ENCODE data around the gene HSPA12B. TPM values are rescaled to one million over a fixed set of nuclear protein-coding genes. Genes with fewer than 3 reads are reported as not detected.

Gene HSPA12B
- total and polyA plus RNA-seq, 2 of the 8 experiments (the other 6 are each of a cell fraction or from before 2014, with no cell fraction given) = 2.2 to 4.3 TPM

DNA sequence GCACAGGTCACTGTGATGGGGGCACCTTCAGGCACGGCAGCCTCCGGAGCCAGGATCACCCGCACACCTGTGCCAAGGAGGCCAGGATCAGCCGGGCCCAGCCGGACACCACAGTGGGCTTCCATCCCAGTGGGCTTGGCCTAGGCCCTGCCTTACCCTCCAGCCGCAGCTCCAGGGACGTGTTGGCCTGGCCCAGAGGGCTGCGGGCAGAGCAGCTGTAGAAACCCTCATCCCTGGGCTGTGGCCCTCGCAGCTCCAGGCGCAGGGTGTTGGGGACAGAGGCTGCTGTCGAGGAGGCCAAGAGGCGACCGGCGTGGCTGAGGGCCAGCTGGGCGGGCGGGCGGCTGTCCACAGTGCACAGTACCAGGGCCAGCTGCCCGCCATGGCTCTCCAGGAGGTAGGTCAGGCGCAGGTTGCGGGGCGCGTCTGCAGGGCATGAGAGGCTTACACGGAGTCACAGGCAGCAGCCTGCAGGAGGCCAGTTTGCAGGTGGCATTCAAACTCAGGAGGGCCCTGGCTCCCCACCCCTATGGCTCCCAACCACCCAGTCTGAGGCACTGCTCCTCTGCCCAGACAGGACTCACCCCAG lies 39.7 kb upstream of the HSPA12B start (continued):
- TF ChIP-seq, protein P1, sequence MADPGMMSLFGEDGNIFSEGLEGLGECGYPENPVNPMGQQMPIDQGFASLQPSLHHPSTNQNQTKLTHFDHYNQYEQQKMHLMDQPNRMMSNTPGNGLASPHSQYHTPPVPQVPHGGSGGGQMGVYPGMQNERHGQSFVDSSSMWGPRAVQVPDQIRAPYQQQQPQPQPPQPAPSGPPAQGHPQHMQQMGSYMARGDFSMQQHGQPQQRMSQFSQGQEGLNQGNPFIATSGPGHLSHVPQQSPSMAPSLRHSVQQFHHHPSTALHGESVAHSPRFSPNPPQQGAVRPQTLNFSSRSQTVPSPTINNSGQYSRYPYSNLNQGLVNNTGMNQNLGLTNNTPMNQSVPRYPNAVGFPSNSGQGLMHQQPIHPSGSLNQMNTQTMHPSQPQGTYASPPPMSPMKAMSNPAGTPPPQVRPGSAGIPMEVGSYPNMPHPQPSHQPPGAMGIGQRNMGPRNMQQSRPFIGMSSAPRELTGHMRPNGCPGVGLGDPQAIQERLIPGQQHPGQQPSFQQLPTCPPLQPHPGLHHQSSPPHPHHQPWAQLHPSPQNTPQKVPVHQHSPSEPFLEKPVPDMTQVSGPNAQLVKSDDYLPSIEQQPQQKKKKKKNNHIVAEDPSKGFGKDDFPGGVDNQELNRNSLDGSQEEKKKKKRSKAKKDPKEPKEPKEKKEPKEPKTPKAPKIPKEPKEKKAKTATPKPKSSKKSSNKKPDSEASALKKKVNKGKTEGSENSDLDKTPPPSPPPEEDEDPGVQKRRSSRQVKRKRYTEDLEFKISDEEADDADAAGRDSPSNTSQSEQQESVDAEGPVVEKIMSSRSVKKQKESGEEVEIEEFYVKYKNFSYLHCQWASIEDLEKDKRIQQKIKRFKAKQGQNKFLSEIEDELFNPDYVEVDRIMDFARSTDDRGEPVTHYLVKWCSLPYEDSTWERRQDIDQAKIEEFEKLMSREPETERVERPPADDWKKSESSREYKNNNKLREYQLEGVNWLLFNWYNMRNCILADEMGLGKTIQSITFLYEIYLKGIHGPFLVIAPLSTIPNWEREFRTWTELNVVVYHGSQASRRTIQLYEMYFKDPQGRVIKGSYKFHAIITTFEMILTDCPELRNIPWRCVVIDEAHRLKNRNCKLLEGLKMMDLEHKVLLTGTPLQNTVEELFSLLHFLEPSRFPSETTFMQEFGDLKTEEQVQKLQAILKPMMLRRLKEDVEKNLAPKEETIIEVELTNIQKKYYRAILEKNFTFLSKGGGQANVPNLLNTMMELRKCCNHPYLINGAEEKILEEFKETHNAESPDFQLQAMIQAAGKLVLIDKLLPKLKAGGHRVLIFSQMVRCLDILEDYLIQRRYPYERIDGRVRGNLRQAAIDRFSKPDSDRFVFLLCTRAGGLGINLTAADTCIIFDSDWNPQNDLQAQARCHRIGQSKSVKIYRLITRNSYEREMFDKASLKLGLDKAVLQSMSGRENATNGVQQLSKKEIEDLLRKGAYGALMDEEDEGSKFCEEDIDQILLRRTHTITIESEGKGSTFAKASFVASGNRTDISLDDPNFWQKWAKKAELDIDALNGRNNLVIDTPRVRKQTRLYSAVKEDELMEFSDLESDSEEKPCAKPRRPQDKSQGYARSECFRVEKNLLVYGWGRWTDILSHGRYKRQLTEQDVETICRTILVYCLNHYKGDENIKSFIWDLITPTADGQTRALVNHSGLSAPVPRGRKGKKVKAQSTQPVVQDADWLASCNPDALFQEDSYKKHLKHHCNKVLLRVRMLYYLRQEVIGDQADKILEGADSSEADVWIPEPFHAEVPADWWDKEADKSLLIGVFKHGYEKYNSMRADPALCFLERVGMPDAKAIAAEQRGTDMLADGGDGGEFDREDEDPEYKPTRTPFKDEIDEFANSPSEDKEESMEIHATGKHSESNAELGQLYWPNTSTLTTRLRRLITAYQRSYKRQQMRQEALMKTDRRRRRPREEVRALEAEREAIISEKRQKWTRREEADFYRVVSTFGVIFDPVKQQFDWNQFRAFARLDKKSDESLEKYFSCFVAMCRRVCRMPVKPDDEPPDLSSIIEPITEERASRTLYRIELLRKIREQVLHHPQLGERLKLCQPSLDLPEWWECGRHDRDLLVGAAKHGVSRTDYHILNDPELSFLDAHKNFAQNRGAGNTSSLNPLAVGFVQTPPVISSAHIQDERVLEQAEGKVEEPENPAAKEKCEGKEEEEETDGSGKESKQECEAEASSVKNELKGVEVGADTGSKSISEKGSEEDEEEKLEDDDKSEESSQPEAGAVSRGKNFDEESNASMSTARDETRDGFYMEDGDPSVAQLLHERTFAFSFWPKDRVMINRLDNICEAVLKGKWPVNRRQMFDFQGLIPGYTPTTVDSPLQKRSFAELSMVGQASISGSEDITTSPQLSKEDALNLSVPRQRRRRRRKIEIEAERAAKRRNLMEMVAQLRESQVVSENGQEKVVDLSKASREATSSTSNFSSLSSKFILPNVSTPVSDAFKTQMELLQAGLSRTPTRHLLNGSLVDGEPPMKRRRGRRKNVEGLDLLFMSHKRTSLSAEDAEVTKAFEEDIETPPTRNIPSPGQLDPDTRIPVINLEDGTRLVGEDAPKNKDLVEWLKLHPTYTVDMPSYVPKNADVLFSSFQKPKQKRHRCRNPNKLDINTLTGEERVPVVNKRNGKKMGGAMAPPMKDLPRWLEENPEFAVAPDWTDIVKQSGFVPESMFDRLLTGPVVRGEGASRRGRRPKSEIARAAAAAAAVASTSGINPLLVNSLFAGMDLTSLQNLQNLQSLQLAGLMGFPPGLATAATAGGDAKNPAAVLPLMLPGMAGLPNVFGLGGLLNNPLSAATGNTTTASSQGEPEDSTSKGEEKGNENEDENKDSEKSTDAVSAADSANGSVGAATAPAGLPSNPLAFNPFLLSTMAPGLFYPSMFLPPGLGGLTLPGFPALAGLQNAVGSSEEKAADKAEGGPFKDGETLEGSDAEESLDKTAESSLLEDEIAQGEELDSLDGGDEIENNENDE (IDR thresholded peaks at IDR 0.05; ENCODE audit: insufficient replicate concordance, low read length) = no peak
- TF ChIP-seq SUZ12 (IDR thresholded peaks at IDR 0.05; ENCODE audit: low read length) (no peak), RFX5 (IDR thresholded peaks at IDR 0.05; ENCODE audit: borderline replicate concordance, low read depth, low read length) (no peak), CTBP2 (IDR thresholded peaks at IDR 0.05; ENCODE audit: borderline replicate concordance, insufficient read depth, insufficient read length, low read length) (no peak)

Data from H1 (cell line).